GM12878 (cell line): ENCODE data around the gene AFTPH. TPM values are rescaled to one million over a fixed set of nuclear protein-coding genes. Genes with fewer than 3 reads are reported as not detected.

ENCODE experiments used
- ATAC-seq: fragments of 200-7000 bp; cut with Tn5 transposase; 3 replicates; pipeline ENCODE4 v1.9.1; 2020; ENCODE audit warnings: mild to moderate bottlenecking, moderate library complexity
- BruUV-seq: library from RNA; stranded (reverse); fragments of 400-500 nt; replicated peaks from 2 replicates; lab custom pipeline; 2021; lab: Mats Ljungman, UMichigan
- CTCF ChIA-PET: fragments of 300-600 bp; sonication (Branson Sonifier 250); formaldehyde crosslinking; extraction: SDS; loops from one replicate; lab custom pipeline; 2021; ENCODE audit warnings: inconsistent platforms; lab: Yijun Ruan, JAX
- POLR2A ChIA-PET: fragments of 350-600 bp; formaldehyde crosslinking; extraction: SDS; loops from one replicate; lab custom pipeline; 2021; ENCODE audit warnings: inconsistent platforms; lab: Charles Lee
- RAD21 ChIA-PET: fragments of 300-600 bp; sonication (Branson Sonifier 250); formaldehyde crosslinking; loops from one replicate; lab custom pipeline; 2023; ENCODE audit warnings: antibody characterized with exemption; ENCODE audit not compliant: unreplicated experiment; lab: Charles Lee
- SMC1A ChIA-PET: fragments of 300-600 bp; sonication (Branson Sonifier 250); formaldehyde crosslinking; loops from one replicate; lab custom pipeline; 2023; ENCODE audit not compliant: unreplicated experiment, uncharacterized antibody; lab: Charles Lee
- DNase-seq: peaks from one replicate; pipeline ENCODE4 v3.0.0-alpha.2; 2011; ENCODE audit warnings: low read depth, low spot score
- FAIRE-seq: peaks from 3 replicates; lab custom pipeline; 2011; peaks lifted over from hg19 to GRCh38; lab: Jason Lieb, UNC
- H2AFZ ChIP-seq: 2 replicates; pipeline ENCODE4 v1.6.0; 2011; ENCODE audit warnings: low read depth, low read length, control low read depth; ENCODE audit not compliant: control insufficient read depth
- H3K27ac ChIP-seq: 2 replicates; pipeline ENCODE4 v1.5.1; 2011; ENCODE audit warnings: control low read depth; ENCODE audit not compliant: control insufficient read depth, insufficient read depth
- H3K27me3 ChIP-seq, 2 experiments: replicated peaks in 1 of 2; 2 replicates each; pipeline versions ENCODE4 v1.6.0 to v1.6.1; 2011; ENCODE audit warnings: low read length in 1 of 2; ENCODE audit not compliant: control insufficient read depth in 2 of 2, insufficient read depth in 2 of 2
- H3K36me3 ChIP-seq, 2 experiments: 2 replicates each; pipeline ENCODE4 v1.5.1; 2011; ENCODE audit warnings: low read length in 1 of 2; ENCODE audit not compliant: control insufficient read depth in 2 of 2, insufficient read depth in 2 of 2
- H3K4me1 ChIP-seq: 2 replicates; pipeline ENCODE4 v1.6.1; 2011; ENCODE audit warnings: mild to moderate bottlenecking, low read length, moderate library complexity, mixed read lengths; ENCODE audit not compliant: control insufficient read depth, insufficient read depth
- H3K4me2 ChIP-seq: 2 replicates; pipeline ENCODE4 v1.6.0; 2011; ENCODE audit warnings: control low read depth; ENCODE audit not compliant: control insufficient read depth, insufficient read depth
- H3K4me3 ChIP-seq: fragments of 200-600 bp; sonication (generic); 2 replicates; pipeline ENCODE4 v1.5.1; 2016
- H3K79me2 ChIP-seq: 2 replicates; pipeline ENCODE4 v1.6.0; 2011; ENCODE audit warnings: low read length; ENCODE audit not compliant: control insufficient read depth, insufficient read depth
- H3K9ac ChIP-seq: 2 replicates; pipeline ENCODE4 v1.8.0; 2011; ENCODE audit warnings: low read length, control low read depth, mixed read lengths; ENCODE audit not compliant: control insufficient read depth, insufficient read depth
- H3K9me3 ChIP-seq: replicated peaks from 3 replicates; pipeline ENCODE4 v1.5.1; 2011; ENCODE audit warnings: mild to moderate bottlenecking, low read length; ENCODE audit not compliant: control insufficient read depth, insufficient read depth
- H4K20me1 ChIP-seq: 2 replicates; pipeline ENCODE4 v1.6.0; 2011; ENCODE audit not compliant: control insufficient read depth, insufficient read depth
- BCL11A ChIP-seq: IDR thresholded peaks from 2 replicates; pipeline ENCODE4 v1.6.1; 2011; ENCODE audit warnings: low read depth, low read length
- CHD1 ChIP-seq: IDR thresholded peaks from 2 replicates; pipeline ENCODE4 v1.6.1; 2012; ENCODE audit warnings: low read depth, low read length, improper control_type of control experiment
- CUX1 ChIP-seq: IDR thresholded peaks from 2 replicates; pipeline ENCODE4 v1.6.1; 2012; ENCODE audit warnings: improper control_type of control experiment, low read depth, low read length; ENCODE audit not compliant: insufficient replicate concordance
- EGR1 ChIP-seq, 2 experiments: IDR thresholded peaks; 1 replicate in 1 of 2; 2 replicates in 1 of 2; pipeline ENCODE4 v1.6.1; 2011 to 2012; ENCODE audit warnings: low read depth in 2 of 2, low read length in 2 of 2, borderline replicate concordance in 1 of 2, mild to moderate bottlenecking in 1 of 2, moderate library complexity in 1 of 2
- IKZF1 ChIP-seq: fragments of 450-650 bp; conservative IDR thresholded peaks from 2 replicates; pipeline ENCODE4 v1.6.1; 2017; ENCODE audit warnings: antibody characterized with exemption, mild to moderate bottlenecking
- KLF5 ChIP-seq: fragments of 450-650 bp; IDR thresholded peaks from 2 replicates; pipeline ENCODE4 v1.6.1; 2014; ENCODE audit warnings: mild to moderate bottlenecking; ENCODE audit not compliant: partially characterized antibody
- MEF2B ChIP-seq: fragments of 450-650 bp; IDR thresholded peaks from 2 replicates; pipeline ENCODE4 v1.6.1; 2018; ENCODE audit warnings: mild to moderate bottlenecking, moderate library complexity; ENCODE audit not compliant: partially characterized antibody, poor library complexity, severe bottlenecking
- NBN ChIP-seq: fragments of 450-650 bp; IDR thresholded peaks from 2 replicates; pipeline ENCODE4 v1.6.1; 2016
- NFIC ChIP-seq: IDR thresholded peaks from 2 replicates; pipeline ENCODE4 v1.6.1; 2012; ENCODE audit warnings: low read depth, mild to moderate bottlenecking, inconsistent platforms, low read length, moderate library complexity
- PAX5 ChIP-seq: IDR thresholded peaks from 2 replicates; pipeline ENCODE4 v1.6.1; 2011; ENCODE audit warnings: low read depth, low read length, borderline replicate concordance
- RCOR1 ChIP-seq: conservative IDR thresholded peaks from 2 replicates; pipeline ENCODE4 v1.6.1; 2012; ENCODE audit warnings: low read depth, low read length, improper control_type of control experiment
- RFX5 ChIP-seq: IDR thresholded peaks from 2 replicates; pipeline ENCODE4 v1.6.1; 2011; ENCODE audit warnings: low read depth, low read length, improper control_type of control experiment
- USF1 ChIP-seq: IDR thresholded peaks from 2 replicates; pipeline ENCODE4 v1.6.1; 2011; ENCODE audit warnings: borderline replicate concordance, low read depth, mild to moderate bottlenecking, moderate library complexity, mixed read lengths, low read length; ENCODE audit not compliant: insufficient read depth; ENCODE audit errors: extremely low read length
- YBX1 ChIP-seq: fragments of 450-650 bp; IDR thresholded peaks from 2 replicates; pipeline ENCODE4 v1.6.1; 2016; ENCODE audit warnings: antibody characterized with exemption
- ZNF24 ChIP-seq: fragments of 450-650 bp; IDR thresholded peaks from 2 replicates; pipeline ENCODE4 v1.6.1; 2017; ENCODE audit warnings: antibody characterized with exemption, mild to moderate bottlenecking
- WGBS: methylation state at CpG from one replicate; pipeline ENCODE4 v1.1.6; 2016; ENCODE audit warnings: low lambda C conversion rate; ENCODE audit not compliant: insufficient replicate concordance, insufficient coverage; ENCODE audit errors: missing lambda C conversion rate; 5-methylcytosine and 5-hydroxymethylcytosine counted together
- in situ Hi-C: fragments of 300-500 bp; cut with MboI; formaldehyde crosslinking; loops from 9 replicates; pipeline ENCODE4 v1.14.3; 2018; ENCODE audit warnings: mixed read lengths
- intact Hi-C: fragments of 100-400 bp; cut with micrococcal nuclease; formaldehyde crosslinking; loops from one replicate; pipeline ENCODE4 v1.14.2; 2022; ENCODE audit not compliant: unreplicated experiment
- polyA plus RNA-seq, 11 experiments: library from polyadenylated mRNA; depleted of rRNA in 4 of 11; unstranded in 6 of 11; stranded (reverse) in 5 of 11; fragments of >200 nt; fragmentation: Nextera tagmentation in 4 of 11; fragmentation: Illumina TruSeq in 1 of 11; extraction: Ambion mirVana in 4 of 11; extraction: Trizol in 1 of 11; gene quantifications; 1 replicate in 1 of 11; 2 replicates in 10 of 11; pipeline versions ENCODE4 v1.2.1 to v1.2.3, GENCODE V29; 2011 to 2016; ENCODE audit warnings: inconsistent platforms in 2 of 11, missing spikeins in 2 of 11, low read depth in 1 of 11
- total RNA-seq, 4 experiments: library from RNA; depleted of rRNA in 3 of 4; stranded (reverse); fragments of >200 nt in 3 of 4; fragmentation: Illumina TruSeq in 1 of 4; extraction: Trizol in 1 of 4; gene quantifications; 2 replicates each; pipeline versions ENCODE4 v1.2.1 to v1.2.3, GENCODE V29; 2013 to 2021

AFTPH gene
- total and polyA plus RNA-seq, 10 of the 15 experiments (the other 5 are each of a cell fraction or from before 2014, with no cell fraction given): 25.6 to 77.3 (median 39.5) TPM

GRCh38 chr2:64558445-64559081, 34.4 kb downstream of the AFTPH start:
- no peak for FAIRE-seq
- H3K79me2 ChIP-seq: peaks cover 47% of the 10 kb centered on the region
- POLR2A ChIA-PET: interaction anchor here (2.2 kb wide), 1 partner anchor 35 kb away, joined by 6 read pairs; no protein-coding TSS in a partner anchor

More at GRCh38 chr2:64558445-64559081, 34.4 kb downstream of the AFTPH start:
- no peak overlapping the region for H3K27ac ChIP-seq
- peaks cover 22% of the 10 kb centered on the region for H3K4me1 ChIP-seq
- ATAC-seq (no peak), DNase-seq (no peak)
- no peak overlapping the region for H3K9ac ChIP-seq
- H3K4me2 ChIP-seq: no peak overlapping the region
- H3K27me3 ChIP-seq: no peaks in the 10 kb centered on the region
- no TSS peak for BruUV-seq
- SMC1A ChIA-PET: interaction anchor here (1.1 to 7.6 kb wide), 10 partner anchors 9 to 273 kb away, joined by 4 to 106 read pairs (median 10); partner anchors contain the start of gene AFTPH
- no peak overlapping the region for H3K4me3 ChIP-seq
- no peak overlapping the region for H2AFZ ChIP-seq
- in situ Hi-C loops (no loop called here), intact Hi-C loops (no loop called here)
- H3K36me3 ChIP-seq: no peaks in the 10 kb centered on the region; a peak in 2 of 4 replicates
- 84% methylated on average over 4 of the region's 4 CpGs for WGBS
- H4K20me1 ChIP-seq: no peaks in the 10 kb centered on the region
- no peaks in the 10 kb centered on the region for H3K9me3 ChIP-seq
- TF ChIP-seq NBN (no peak), BCL11A (no peak), ZNF24 (no peak), CHD1 (no peak), YBX1 (no peak), PAX5 (no peak), CUX1 (no peak), IKZF1 (no peak), EGR1 (IDR thresholded peaks at IDR 0.05; ENCODE audit: borderline replicate concordance in 1 of 2, low read depth in 2 of 2, low read length in 2 of 2) (no peak), KLF5 (no peak), RCOR1 (no peak), MEF2B (no peak), RFX5 (no peak), NFIC (no peak), USF1 (no peak)
- TF ChIP-seq, all 136 proteins: peak for 0
- RAD21 ChIA-PET: interaction anchor here (0.7 to 7.3 kb wide), 5 partner anchors 9 to 231 kb away, joined by 3 to 93 read pairs (median 5); partner anchors contain the start of gene AFTPH
- CTCF ChIA-PET: interaction anchor here (1.1 to 9.2 kb wide), 7 partner anchors 7 to 227 kb away, joined by 4 to 145 read pairs (median 9); partner anchors contain the start of gene AFTPH
